DMS79 treated with DMSO at 0.1 percent for 48 hours (cell line): ENCODE data around the gene UBA6.

Experiments used
- DNase-seq: peaks from one replicate; lab custom pipeline; 2025; lab: John Stamatoyannopoulos, UW

Gene UBA6

GRCh38 chr4:67576059-67576466, 124.9 kb downstream of the UBA6 start:
- DNase-seq, result no peak

- no peak for DNase-seq
These were observed 125.5 kb downstream of the UBA6 start for GRCh38 chr4:67575232-67576058.

GRCh38 chr4:67573193-67573592, 127.8 kb downstream of the UBA6 start:
- DNase-seq, result no peak

GRCh38 chr4:67571975-67572374, 129.0 kb downstream of the UBA6 start:
- no peak for DNase-seq

- DNase-seq, result no peak
These were observed 130.4 kb downstream of the UBA6 start for GRCh38 chr4:67570537-67570936.

- DNase-seq, result no peak
These were observed 132.1 kb downstream of the UBA6 start for GRCh38 chr4:67568820-67569219.

GRCh38 chr4:67566335-67566734, 134.6 kb downstream of the UBA6 start:
- DNase-seq, result no peak

GRCh38 chr4:67565284-67565683, 135.7 kb downstream of the UBA6 start:
- no peak for DNase-seq
